ENCODE measurements around the gene ZCWPW1.
"Not testable (repeated sequence)": the region's sequence is repeated elsewhere in the genome, so short reads cannot be mapped to it uniquely, and the experiment has no call there.

ZCWPW1 gene

GRCh38 chr7:100441641-100442535 lies 13.4 kb upstream of the ZCWPW1 start:
- DNase-seq (ENCODE audit: low read depth) = no peak
- no peak overlapping the region for H3K4me3 ChIP-seq (ENCODE audit: low read depth, low read length)
- no peak for TF ChIP-seq CTCF (IDR thresholded peaks at IDR 0.05; ENCODE audit: low read depth, low read length, missing control alignments)

- DNase-seq (ENCODE audit: low read depth); H3K4me3 ChIP-seq (ENCODE audit: low read depth, low read length): not testable (repeated sequence)
Measured at GRCh38 chr7:100439244-100439643, 10.7 kb upstream of the ZCWPW1 start.

GRCh38 chr7:100438731-100439130 lies 10.2 kb upstream of the ZCWPW1 start:
- not testable (repeated sequence) for DNase-seq (ENCODE audit: low read depth); H3K4me3 ChIP-seq (ENCODE audit: low read depth, low read length)

- no peak overlapping the region for H3K4me3 ChIP-seq (ENCODE audit: low read depth, low read length)
- TF ChIP-seq CTCF (IDR thresholded peaks at IDR 0.05; ENCODE audit: low read depth, low read length, missing control alignments) = no peak
- no peak for DNase-seq (ENCODE audit: low read depth)
Measured at GRCh38 chr7:100438172-100438571, 9.7 kb upstream of the ZCWPW1 start.

- TF ChIP-seq CTCF (IDR thresholded peaks at IDR 0.05; ENCODE audit: low read depth, low read length, missing control alignments) = no peak
- H3K4me3 ChIP-seq (ENCODE audit: low read depth, low read length) = no peak overlapping the region
- DNase-seq (ENCODE audit: low read depth) = no peak
Measured at GRCh38 chr7:100437150-100438100, 8.9 kb upstream of the ZCWPW1 start.

GRCh38 chr7:100435401-100436304 lies 7.2 kb upstream of the ZCWPW1 start:
- DNase-seq (ENCODE audit: low read depth) = no peak
- TF ChIP-seq CTCF (IDR thresholded peaks at IDR 0.05; ENCODE audit: low read depth, low read length, missing control alignments) = no peak
- H3K4me3 ChIP-seq (ENCODE audit: low read depth, low read length) = peak overlapping the region; percentile 97

GRCh38 chr7:100434297-100435144 lies 6.0 kb upstream of the ZCWPW1 start:
- no peak for DNase-seq (ENCODE audit: low read depth)
- TF ChIP-seq CTCF (IDR thresholded peaks at IDR 0.05; ENCODE audit: low read depth, low read length, missing control alignments) = no peak
- peak overlapping the region; percentile 97 for H3K4me3 ChIP-seq (ENCODE audit: low read depth, low read length)
